ENCODE results near the gene TIMM17A. TPM values are rescaled to one million over a fixed set of nuclear protein-coding genes. Genes with fewer than 3 reads are reported as not detected.

The TIMM17A gene
- total and polyA plus RNA-seq, 9 donors, result 19.9 to 38.1 (median 29.7) TPM

DNA sequence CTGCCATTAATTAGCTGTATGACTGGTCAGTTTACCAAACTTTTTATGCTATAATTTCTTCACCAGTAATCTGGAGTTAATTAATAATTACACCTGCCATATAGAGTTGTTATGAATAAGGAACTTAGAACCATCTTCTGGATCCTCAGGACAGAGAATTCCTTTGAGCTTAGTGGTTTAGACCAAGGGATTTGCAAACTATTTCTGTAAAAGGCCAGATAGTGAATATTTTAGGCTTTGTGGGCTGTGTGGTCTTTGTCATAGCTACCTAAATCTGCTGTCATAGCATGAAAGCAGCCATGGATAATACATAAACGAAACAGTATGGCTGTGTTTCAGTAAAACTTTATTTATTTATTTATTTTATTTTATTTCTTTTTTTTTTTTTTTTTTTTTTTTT is 9.0 kb downstream of the TIMM17A start:
- Histone ChIP-seq H3K9me3 (no peaks in the 10 kb centered on the region), H3K27me3 (no peaks in the 10 kb centered on the region), H3K36me3 (peaks cover 3% of the 10 kb centered on the region), H3K27ac (no peak overlapping the region), H3K4me1 (ENCODE audit: insufficient read depth) (no peaks in the 10 kb centered on the region), H3K4me3 (no peak overlapping the region)
- intact Hi-C loops (cut with DNase I), result no loop called here
- TF ChIP-seq, protein P1, sequence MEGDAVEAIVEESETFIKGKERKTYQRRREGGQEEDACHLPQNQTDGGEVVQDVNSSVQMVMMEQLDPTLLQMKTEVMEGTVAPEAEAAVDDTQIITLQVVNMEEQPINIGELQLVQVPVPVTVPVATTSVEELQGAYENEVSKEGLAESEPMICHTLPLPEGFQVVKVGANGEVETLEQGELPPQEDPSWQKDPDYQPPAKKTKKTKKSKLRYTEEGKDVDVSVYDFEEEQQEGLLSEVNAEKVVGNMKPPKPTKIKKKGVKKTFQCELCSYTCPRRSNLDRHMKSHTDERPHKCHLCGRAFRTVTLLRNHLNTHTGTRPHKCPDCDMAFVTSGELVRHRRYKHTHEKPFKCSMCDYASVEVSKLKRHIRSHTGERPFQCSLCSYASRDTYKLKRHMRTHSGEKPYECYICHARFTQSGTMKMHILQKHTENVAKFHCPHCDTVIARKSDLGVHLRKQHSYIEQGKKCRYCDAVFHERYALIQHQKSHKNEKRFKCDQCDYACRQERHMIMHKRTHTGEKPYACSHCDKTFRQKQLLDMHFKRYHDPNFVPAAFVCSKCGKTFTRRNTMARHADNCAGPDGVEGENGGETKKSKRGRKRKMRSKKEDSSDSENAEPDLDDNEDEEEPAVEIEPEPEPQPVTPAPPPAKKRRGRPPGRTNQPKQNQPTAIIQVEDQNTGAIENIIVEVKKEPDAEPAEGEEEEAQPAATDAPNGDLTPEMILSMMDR (IDR thresholded peaks at IDR 0.05), result no peak
- TF ChIP-seq POLR2A (IDR thresholded peaks at IDR 0.05), result no peak
- TF ChIP-seq EP300 (IDR thresholded peaks at IDR 0.05), result no peak
- 65 to 82% (median 75%) methylated on average over 1 of the region's 1 CpG for WGBS, 3 donors
- no peak for DNase-seq

DNA sequence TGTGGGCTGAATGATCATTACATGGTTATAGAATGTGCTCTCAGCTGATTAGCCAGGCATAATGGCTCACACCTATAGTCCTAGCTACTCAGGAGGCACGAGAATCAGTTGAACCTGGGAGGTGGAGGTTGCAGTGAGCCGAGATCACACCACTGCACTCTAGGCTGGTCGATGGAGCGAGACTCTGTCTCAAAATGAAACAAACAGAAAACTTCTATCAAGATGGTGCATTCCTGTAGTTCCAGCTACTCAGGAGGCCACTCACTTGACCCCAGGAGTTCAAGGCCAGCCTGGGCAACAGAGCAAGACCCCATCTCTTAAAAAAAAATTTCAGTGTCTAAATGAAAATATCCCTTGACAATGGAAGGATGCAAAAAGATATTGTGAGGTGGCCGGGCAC is 10.9 kb downstream of the TIMM17A start:
- Histone ChIP-seq H3K9me3 (no peaks in the 10 kb centered on the region), H3K4me3 (no peak overlapping the region), H3K4me1 (ENCODE audit: insufficient read depth) (no peaks in the 10 kb centered on the region), H3K27ac (no peak overlapping the region), H3K36me3 (peaks cover 3% of the 10 kb centered on the region), H3K27me3 (no peaks in the 10 kb centered on the region)
- no peak for DNase-seq
- TF ChIP-seq, protein P1 (IDR thresholded peaks at IDR 0.05), result no peak
- TF ChIP-seq POLR2A (IDR thresholded peaks at IDR 0.05), result no peak
- no peak for TF ChIP-seq EP300 (IDR thresholded peaks at IDR 0.05)
- intact Hi-C loops (cut with DNase I), result no loop called here
- 78 to 89% (median 87%) methylated on average over 5 of the region's 5 CpGs for WGBS, 3 donors

DNA sequence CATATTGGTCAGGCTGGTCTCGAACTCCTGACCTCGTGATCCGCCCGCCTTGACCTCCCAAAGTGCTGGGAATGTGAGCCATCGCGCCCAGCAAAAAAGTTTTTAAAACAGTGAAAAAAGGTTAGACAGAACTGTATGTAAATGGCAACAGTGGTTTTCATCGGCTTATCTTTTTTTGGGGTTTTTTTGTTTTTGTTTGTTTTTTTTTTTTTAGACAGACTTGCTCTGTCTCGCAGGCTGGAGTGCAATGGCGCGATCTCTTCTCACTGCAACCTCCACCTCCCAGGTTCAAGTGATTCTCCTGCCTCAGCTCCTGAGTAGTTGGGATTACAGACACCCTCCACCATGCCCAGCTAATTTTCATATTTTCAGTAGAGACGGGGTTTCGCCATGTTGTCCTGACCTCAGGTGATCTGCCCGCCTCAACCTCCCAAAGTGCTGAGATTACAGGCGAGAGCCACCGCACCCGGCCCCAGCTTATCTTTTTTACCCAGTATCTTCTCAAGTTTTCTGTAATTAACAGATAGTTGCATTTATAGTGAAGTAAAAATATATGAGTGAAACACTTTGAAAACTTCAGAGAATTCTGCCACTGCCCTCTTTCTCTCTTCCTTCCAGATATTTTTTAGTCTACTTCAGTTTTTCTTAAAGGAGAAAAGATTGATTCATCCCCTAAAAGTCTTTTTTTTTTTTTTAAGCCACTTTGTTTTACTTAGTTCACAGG is 13.1 kb downstream of the TIMM17A start:
- TF ChIP-seq, protein P1 (IDR thresholded peaks at IDR 0.05), result no peak
- TF ChIP-seq EP300 (IDR thresholded peaks at IDR 0.05), result no peak
- TF ChIP-seq POLR2A (IDR thresholded peaks at IDR 0.05), result no peak
- intact Hi-C loops (cut with DNase I), result no loop called here
- H3K27me3 ChIP-seq, result no peaks in the 10 kb centered on the region
- no peak for DNase-seq
- H3K36me3 ChIP-seq, result no peaks in the 10 kb centered on the region
- H3K9me3 ChIP-seq, result no peaks in the 10 kb centered on the region
- no peak overlapping the region for H3K27ac ChIP-seq
- peaks cover 5% of the 10 kb centered on the region for H3K4me1 ChIP-seq (ENCODE audit: insufficient read depth)
- WGBS, 3 donors, result 77 to 84% (median 80%) methylated on average over 16 of the region's 16 CpGs
- no peak overlapping the region for H3K4me3 ChIP-seq

DNA sequence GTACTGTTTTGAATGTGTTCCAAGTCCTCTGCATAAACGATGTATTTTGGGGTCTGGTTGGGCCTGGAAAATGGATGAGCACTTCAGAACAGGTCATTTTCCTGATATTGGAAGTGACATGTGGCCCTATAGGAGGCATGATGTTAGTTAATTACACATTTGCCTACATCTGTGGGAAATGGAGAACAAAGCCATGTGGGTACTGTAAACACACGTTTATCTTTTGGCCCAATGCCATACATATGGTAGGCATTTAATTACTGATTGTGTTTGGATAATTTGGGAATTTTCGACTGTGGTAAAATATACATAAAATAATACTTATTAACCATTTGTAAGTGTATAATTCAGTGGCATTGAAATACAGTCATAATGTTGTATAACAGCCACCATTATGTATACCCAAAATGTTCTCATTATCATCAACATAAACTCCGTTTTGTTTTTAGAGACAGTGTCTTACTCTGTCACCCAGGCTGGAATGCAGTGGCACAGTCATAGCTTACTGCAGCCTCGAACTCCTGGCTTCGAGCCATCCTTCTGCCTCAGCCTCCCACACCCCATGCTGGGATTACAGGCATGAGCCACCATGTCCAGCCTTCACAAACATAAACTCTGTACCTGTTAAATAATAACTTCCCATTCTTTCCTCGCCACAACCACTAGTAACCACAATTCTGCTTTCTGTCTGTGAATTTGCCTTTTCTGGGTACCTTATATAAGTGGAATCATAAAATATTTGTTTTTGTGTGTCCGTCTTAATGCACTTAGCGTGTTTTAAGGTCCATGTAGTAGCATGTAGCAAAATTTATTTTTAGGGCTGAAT is 15.2 kb downstream of the TIMM17A start:
- H3K27me3 ChIP-seq, result no peaks in the 10 kb centered on the region
- no peaks in the 10 kb centered on the region for H3K9me3 ChIP-seq
- H3K36me3 ChIP-seq, result no peaks in the 10 kb centered on the region
- no peak for DNase-seq
- TF ChIP-seq, protein P1 (IDR thresholded peaks at IDR 0.05), result no peak
- TF ChIP-seq POLR2A (IDR thresholded peaks at IDR 0.05), result no peak
- no peak for TF ChIP-seq EP300 (IDR thresholded peaks at IDR 0.05)
- H3K4me1 ChIP-seq (ENCODE audit: insufficient read depth), result peaks cover 5% of the 10 kb centered on the region
- no peak overlapping the region for H3K4me3 ChIP-seq
- H3K27ac ChIP-seq, result no peak overlapping the region
- 48 to 54% (median 52%) methylated on average over 9 of the region's 9 CpGs for WGBS, 3 donors
- intact Hi-C loops (cut with DNase I), result loop anchor here (5.0 kb wide), 4 partner anchors 73 to 143 kb away; partner anchors contain the start of gene IPO9 (in 1 of the 4)

All from ovary (tissue), 9 donors.